Activated T-cell treated with anti-CD3 and anti-CD28 coated beads for 4 hours (primary cell): ENCODE results near the gene PBRM1.

Experiments used
- DNase-seq: peaks from one replicate; pipeline ENCODE4 v3.0.0-alpha.2; 2020

PBRM1 gene

DNA sequence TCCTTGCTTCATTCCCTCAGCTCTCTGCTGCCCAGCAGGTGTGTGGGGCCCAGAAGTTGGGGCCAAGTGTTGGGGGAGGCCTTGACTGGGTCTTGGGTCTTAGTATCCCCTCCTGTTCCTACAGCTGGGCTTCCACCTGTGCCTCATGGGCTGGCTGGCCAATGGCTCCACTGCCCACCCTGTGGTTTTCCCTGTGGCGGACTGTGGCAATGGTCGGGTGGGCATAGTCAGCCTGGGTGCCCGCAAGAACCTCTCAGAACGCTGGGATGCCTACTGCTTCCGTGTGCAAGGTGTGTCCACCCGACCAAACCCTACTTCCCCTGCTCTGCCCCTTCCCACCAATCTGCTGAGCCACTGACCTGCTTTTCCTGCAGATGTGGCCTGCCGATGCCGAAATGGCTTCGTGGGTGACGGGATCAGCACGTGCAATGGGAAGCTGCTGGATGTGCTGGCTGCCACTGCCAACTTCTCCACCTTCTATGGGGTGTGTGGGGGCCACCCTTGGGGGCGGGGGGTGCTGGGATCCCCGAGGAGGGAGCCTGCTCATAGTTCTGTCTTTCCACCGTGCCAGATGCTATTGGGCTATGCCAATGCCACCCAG is 163.0 kb downstream of the PBRM1 start:
- DNase-seq = no peak

DNA sequence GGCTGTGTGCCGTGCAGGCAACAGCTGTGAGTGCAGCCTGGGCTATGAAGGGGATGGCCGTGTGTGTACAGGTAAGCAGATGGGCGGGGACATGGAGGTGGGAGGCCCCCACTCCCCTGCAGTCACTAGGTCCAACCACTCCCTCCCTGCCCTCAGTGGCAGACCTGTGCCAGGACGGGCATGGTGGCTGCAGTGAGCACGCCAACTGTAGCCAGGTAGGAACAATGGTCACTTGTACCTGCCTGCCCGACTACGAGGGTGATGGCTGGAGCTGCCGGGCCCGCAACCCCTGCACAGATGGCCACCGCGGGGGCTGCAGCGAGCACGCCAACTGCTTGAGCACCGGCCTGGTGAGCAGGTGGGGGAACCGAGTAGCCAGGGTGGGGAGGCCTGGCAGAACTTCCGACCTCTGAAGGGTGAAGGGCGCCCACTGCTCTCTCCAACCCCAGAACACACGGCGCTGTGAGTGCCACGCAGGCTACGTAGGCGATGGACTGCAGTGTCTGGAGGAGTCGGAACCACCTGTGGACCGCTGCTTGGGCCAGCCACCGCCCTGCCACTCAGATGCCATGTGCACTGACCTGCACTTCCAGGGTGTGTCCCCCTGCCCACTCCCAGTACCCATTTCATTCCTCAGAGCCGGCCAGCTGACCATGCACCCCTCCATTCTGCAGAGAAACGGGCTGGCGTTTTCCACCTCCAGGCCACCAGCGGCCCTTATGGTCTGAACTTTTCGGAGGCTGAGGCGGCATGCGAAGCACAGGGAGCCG is 163.6 kb downstream of the PBRM1 start:
- DNase-seq = no peak

DNA sequence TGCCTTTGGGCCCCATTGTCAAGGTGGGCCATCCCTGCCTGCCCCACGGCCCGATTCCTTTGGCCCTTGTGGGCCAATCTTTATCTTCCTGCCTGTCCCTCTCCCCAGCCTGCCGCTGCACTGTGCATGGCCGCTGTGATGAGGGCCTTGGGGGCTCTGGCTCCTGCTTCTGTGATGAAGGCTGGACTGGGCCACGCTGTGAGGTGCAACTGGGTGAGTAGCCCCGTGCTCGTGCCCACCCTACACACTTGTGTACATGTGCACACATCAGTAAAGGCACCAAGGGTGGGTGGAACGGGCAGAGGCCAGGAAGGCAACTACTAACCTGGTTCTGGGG is 164.3 kb downstream of the PBRM1 start:
- no peak for DNase-seq

DNA sequence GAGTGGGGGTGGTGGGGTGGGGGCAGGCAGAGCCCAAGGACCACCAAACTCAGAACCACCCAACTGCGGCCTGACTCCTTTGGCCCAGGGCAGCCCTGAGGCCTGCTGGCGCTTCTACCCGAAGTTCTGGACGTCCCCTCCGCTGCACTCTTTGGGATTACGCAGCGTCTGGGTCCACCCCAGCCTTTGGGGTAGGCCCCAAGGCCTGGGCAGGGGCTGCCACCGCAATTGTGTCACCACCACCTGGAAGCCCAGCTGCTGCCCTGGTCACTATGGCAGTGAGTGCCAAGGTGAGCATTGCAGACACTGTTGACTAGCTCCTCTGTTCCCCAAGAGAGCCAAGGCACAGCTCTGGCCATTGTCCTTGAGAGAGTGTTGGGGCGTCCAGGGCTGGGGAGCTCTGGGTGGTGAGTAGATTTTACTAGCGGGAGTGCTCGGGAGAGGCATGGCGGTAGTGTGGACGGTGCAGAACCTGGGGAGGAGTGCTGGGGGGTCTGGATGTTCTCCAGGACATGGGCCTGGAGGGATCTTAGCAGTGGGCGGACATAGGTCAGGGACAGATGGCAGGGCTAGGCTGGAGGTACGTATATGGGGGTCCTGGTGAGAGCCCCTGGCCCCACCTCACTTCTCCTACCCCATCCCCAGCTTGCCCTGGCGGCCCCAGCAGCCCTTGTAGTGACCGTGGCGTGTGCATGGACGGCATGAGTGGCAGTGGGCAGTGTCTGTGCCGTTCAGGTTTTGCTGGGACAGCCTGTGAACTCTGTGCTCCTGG is 164.8 kb downstream of the PBRM1 start:
- no peak for DNase-seq

DNA sequence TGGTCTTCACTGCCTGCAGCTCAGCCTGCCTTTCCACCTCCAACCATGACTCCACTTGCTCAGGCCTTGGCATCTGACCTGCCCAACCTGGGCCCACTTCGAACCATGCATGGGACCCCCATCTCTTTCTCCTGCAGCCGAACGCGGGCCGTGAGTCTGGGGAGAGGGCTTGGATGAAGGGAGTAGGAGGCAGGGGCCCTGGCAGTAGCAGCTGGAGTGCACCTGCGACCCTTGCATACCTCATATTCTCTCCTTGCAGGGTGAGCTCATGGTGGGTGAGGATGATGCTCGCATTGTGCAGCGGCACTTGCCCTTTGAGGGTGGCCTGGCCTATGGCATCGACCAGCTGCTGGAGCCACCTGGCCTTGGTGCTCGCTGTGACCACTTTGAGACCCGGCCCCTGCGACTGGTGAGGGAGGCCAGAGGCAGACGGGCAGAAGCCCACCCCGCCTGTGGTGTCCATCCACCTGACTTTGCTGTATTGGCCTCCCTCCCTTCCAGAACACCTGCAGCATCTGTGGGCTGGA is 165.5 kb downstream of the PBRM1 start:
- no peak for DNase-seq

DNA sequence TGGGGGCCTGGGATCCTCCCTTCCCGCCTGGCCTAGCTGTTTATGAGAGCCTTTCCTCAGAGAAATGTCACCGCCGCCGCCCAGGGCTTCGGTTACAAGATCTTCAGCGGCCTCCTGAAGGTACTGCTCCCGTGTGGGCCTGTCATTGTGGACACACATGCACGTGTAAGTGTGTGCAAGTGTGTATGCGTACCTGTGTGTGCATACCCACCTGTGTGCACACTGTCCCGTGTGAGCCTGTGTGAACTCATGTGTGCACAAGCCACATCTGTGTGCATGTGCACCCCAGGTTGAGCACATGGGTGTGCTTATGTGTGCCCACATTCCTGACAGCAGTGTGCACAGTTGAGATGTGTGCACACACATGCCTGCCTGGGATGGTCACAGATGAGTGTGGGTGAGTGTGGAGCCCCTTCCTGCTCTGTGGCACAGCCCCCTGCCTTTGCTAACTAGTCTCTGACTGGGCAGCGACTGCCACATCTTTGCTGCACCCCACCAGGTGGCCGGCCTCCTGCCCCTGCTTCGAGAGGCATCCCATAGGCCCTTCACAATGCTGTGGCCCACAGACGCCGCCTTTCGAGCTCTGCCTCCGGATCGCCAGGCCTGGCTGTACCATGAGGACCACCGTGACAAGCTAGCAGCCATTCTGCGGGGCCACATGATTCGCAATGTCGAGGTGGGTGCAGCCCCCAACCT is 166.1 kb downstream of the PBRM1 start:
- no peak for DNase-seq

DNA sequence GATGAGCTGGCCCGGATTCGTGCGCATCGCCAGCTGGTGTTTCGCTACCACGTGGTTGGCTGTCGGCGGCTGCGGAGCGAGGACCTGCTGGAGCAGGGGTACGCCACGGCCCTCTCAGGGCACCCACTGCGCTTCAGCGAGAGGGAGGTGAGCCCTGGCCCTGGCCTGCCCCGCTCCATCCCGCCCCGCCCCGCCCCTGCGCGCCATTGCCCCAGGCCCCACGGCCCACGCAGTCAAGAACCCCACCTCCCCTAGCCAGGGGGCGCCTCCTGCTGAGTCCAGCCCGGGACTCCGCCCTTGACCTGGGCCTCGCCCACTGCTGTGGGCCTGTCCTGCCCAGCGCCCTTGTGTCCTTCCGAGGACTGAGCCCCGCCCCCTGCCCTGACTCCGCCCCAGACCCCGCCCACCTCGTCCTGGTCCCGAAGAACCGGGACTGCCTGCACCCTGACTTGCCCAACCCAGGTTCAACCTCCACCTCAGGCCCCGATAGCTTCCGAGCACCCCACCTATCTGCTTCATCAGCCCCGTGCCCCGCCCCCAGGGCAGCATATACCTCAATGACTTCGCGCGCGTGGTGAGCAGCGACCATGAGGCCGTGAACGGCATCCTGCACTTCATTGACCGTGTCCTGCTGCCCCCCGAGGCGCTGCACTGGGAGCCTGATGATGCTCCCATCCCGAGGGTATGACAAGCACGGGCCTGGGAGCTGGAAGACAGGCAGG is 166.8 kb downstream of the PBRM1 start:
- DNase-seq = no peak

DNA sequence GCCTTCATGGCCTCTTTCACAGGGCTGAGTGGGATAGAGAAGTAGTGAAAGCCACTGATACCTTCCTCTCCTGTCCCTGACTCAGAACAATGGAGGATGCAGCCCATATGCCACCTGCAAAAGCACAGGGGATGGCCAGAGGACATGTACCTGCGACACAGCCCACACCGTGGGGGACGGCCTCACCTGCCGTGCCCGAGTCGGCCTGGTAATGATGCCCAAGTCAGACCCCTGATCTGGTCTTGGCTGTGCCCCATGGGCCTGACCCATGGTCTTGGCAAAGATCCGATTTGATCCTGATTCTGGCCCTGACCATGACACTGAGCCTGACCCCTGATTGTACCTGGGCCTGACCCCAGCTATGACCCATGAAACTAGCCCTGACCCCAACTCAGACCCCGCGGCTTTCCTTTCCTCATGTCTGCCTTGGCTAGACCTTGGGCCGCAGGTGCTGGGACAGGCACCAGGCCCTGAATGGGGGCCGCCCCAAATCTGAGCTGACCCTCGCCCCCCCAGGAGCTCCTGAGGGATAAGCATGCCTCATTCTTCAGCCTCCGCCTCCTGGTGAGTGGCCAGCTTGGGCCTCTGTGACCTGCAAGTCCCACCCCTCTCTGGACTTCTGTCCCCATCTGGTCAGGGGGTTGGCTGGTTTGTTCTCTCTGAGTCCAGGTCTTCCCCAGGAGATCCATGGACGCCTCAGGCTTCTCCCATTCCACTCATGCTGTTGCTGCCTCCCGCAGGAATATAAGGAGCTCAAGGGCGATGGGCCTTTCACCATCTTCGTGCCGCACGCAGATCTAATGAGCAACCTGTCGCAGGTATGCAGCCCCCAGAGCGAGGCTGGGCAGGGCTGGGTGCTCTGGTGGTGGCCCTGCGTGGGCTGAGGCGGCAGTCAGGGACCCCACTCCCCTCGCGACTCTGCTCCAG is 167.7 kb downstream of the PBRM1 start:
- no peak for DNase-seq

DNA sequence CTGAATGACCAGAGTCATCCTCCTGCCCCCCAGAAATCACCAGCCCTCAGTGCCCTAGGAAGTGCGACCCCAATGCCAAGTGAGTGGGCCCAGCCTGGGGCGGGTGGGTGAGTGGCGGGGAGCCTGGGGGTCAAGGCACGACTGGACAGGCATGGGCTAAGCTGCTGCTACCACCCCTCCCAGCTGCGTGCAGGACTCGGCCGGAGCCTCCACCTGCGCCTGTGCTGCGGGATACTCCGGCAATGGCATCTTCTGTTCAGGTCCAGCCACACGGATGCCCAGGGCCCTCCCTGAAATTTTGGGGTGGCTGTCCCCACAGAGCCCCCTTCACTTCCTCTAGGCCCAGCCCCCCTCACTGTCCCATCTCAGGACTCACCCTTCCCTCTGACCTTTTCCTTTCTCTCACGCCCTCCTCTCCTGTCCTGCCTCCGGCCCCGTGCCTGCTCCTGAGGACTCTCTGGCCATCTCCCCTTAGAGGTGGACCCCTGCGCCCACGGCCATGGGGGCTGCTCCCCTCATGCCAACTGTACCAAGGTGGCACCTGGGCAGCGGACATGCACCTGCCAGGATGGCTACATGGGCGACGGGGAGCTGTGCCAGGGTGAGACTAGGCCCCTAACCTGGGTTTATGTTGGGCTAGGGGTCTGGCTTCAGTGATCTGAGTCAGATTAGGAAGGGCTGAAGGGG is 169.1 kb downstream of the PBRM1 start:
- no peak for DNase-seq

DNA sequence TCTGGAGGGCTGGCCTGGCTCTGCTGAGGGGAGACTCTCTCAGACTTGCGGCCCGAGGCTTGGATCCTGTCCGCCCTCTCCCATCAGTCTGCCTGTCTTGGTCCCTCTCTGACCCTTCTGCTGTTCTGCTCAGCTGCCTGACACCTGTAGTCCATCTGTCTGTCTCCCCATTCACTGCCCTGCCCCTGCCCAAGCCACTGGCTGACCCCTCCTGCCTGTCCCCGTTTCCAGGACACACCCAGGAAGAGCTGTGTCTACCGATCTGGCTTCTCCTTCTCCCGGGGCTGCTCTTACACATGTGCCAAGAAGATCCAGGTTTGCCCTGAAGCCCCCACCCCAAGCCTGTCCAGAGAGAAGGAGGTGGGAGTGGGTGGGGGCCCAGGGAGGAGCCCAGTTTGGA is 170.5 kb downstream of the PBRM1 start:
- no peak for DNase-seq

DNA sequence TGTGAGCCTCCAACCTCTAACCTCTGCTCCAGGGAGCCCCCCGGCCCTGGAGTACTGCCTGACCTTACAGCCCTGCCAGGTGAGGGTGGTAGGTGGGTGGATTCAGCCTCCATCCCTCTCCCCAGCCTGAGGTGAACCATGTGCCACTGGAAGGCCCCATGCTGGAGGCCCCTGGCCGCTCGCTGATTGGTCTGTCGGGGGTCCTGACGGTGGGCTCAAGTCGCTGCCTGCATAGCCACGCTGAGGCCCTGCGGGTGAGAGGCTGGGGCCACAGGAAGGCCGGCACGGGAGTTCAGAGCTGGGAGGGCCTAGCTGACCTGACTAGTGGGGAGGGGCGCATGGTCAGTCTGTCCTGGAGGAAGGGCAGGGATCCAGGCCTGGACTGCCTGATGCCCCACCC is 171.1 kb downstream of the PBRM1 start:
- no peak for DNase-seq

DNA sequence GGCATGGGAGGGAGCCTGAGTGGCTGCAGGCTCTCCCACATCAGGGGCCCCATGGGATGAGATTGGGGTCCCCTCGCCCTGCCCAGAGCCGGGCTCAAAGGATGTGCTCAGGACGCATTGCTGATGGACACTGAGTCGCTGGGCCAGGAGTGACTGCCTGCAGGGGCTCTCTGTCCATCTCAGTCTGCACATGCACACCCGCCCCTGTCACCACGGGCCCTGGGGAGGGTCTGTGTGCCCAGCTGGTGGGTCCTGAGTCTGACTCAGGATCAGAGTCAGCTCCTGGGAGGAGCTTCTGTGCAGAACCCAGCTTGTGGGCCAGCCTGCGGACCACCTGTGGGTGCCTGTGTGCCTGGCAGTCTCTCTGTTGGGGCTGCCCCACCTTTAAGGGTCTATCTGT is 172.4 kb downstream of the PBRM1 start:
- DNase-seq = no peak

DNA sequence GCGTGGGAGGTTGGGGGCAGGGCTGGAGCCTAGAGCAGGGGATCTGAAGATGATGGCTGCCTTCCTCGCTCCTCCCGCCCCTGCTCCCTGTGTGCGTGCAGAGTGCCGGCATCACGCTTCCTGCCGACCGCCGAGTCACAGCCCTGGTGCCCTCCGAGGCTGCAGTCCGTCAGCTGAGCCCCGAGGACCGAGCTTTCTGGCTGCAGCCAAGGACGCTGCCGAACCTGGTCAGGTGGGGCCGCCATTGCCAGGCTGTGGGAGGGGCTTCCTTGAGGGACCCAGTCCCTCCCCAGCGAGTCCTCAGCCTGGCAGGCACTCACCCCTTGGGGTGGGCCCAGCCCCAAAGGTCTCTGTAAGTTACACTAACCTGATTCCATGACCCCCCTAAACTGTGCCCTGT is 173.0 kb downstream of the PBRM1 start:
- DNase-seq = no peak

DNA sequence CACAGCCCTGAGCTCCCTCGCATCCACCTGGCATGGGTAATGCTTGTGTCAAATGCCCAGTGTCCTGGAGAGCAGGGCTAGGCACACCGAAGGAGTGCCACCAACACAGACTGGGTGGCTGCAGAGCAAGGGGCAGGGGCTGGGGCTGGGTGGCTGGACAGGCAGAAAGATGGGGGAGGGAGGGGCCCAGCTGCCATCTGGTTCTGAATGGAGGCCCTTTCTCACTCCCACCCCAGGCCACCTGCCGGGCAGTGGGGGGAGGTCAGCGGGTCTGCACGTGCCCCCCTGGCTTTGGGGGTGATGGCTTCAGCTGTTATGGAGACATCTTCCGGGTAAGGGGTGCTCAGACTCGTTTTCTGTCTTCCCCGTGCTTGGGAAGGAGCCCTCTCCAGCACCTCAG is 173.6 kb downstream of the PBRM1 start:
- DNase-seq = no peak

DNA sequence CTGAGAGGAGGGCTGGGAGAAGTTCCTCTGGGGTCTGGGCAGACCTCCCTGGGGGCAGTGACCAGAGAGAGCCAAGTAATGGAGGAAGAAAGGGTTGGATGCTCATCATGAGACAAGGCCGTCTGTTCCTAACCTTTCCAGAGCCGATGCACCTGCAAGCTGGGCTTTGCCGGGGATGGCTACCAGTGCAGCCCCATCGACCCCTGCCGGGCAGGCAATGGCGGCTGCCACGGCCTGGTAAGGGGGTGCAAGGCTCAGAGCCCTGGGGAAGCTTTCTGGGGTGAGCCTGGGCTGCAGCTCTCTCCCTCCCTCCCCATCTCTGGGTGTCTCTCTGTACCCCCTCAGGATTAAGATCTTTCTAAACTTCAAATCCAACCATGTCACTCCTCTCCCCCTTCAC is 174.2 kb downstream of the PBRM1 start:
- no peak for DNase-seq

DNA sequence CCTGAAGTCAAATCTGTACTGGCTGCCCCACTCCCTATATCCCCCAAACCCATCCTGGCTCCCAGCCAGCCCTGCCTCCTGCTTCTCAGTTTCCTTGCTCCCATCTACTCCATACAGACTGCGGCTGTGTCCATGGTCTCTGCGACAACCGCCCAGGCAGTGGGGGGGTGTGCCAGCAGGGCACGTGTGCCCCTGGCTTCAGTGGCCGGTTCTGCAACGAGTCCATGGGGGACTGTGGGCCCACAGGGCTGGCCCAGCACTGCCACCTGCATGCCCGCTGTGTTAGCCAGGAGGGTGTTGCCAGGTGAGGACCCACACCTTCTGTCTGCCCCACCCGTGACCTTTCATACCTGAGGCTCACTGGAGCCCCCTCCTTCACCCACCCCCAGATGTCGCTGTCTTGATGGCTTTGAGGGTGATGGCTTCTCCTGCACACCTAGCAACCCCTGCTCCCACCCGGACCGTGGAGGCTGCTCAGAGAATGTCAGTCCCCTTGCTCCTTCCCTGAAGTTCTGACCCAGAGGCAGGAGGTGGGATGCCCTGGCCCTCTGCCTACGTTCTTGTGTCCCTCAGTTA is 175.9 kb downstream of the PBRM1 start:
- DNase-seq = no peak

DNA sequence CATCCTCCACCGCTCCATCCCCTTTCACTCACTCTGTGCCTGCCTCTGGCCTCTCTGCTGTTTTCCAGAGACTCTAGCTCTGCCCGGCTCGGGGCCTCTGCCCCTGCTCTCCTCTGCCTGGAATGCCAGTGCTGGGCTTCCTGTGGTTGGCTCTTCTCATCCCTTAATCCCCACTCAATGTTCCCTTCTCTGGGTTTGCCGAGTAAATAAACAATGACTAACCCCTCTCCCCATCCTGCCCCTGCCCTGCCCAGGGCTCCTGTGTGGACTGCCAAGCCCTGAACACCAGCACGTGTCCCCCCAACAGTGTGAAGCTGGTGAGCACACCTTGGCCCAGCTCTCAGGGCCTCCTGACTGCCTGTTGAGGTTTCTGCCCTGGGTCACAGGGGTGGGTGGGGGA is 178.4 kb downstream of the PBRM1 start:
- no peak for DNase-seq

DNA sequence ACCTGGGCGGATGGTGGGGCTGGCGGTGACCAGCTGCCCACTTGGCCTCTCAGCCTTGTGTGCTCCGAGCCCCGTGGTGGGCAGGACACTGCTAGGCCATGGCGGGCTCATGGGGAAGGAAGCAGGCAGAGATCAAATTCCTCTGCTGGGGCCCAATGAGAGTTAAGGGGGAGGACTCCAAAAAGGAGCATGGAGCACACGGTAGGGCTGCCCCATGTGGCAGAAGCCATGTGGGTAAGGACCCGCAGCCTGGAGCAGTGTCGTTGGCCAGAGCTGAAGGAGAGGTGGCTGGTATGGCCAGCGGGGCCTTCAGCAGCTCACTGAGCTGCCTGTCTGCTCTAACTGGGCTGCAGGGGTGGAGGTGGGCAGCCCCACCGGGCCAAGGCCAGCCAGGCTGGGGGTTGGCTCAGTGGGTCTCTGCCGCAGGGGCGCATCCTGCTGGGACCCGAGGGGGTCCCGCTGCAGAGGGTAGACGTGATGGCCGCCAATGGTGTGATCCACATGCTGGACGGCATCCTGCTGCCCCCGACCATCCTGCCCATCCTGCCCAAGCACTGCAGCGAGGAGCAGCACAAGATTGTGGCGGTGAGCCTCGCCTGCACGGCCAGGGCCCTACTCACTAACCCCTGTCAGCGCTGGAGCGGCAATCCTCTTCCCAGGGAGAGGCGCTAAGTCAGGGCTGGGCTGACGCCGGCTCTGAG is 179.3 kb downstream of the PBRM1 start:
- DNase-seq = no peak

DNA sequence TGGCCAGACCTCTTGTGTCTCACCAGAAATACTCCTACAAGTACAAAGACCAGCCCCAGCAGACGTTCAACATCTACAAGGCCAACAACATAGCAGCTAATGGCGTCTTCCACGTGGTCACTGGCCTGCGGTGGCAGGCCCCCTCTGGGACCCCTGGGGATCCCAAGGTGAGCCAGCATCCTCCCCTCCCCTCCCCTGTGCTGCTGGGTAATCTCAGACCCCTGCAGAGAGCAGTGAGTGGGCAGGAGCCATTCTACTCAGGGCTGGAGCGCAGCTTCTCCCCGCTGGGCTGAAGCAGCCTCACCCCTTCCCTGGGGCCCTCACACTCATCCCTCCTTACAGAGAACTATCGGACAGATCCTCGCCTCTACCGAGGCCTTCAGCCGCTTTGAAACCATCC is 180.7 kb downstream of the PBRM1 start:
- DNase-seq = no peak
